H1 (cell line): Measurements from ENCODE around the gene GLB1L3. TPM values are rescaled to one million over a fixed set of nuclear protein-coding genes. Genes with fewer than 3 reads are reported as not detected.

Source experiments
- BRCA1 ChIP-seq: IDR thresholded peaks from 2 replicates; pipeline ENCODE4 v1.6.1; 2012; ENCODE audit warnings: low read depth, low read length, improper control_type of control experiment
- CHD7 ChIP-seq: fragments of 300-600 bp; sonication (generic); IDR thresholded peaks from 2 replicates; pipeline ENCODE4 v1.7.1; 2012; ENCODE audit warnings: low read length, moderate library complexity, mild to moderate bottlenecking, inconsistent platforms; ENCODE audit not compliant: insufficient replicate concordance
- E2F6 ChIP-seq: IDR thresholded peaks from 2 replicates; pipeline ENCODE4 v1.6.1; 2012; ENCODE audit warnings: inconsistent platforms
- MAX ChIP-seq: IDR thresholded peaks from 2 replicates; pipeline ENCODE4 v1.6.1; 2012; ENCODE audit warnings: inconsistent platforms
- polyA plus RNA-seq, 7 experiments: library from polyadenylated mRNA; depleted of rRNA in 3 of 7; stranded (reverse) in 5 of 7; unstranded in 2 of 7; fragments of >200 nt in 5 of 7; fragments of 200-250 nt in 2 of 7; gene quantifications; 1 replicate in 5 of 7; 2 replicates in 1 of 7; 4 replicates in 1 of 7; pipeline versions ENCODE4 v1.2.1 to v1.2.3, GENCODE V29; 2011 to 2013; ENCODE audit warnings: missing spikeins in 2 of 7, mixed read lengths in 2 of 7
- total RNA-seq: library from RNA; stranded (reverse); fragmentation: NEBNext Ultra II Directional; extraction: Animal tissue kit (Norgen Biotek cat#: 25700); gene quantifications from 2 replicates; pipeline ENCODE4 v1.2.1, GENCODE V29; 2021

The GLB1L3 gene
- total and polyA plus RNA-seq, 2 of the 8 experiments (the other 6 are each of a cell fraction or from before 2014, with no cell fraction given), result 14.9 to 33.2 TPM

- no peak for TF ChIP-seq MAX
- TF ChIP-seq CHD7, result no peak
- no peak for TF ChIP-seq E2F6
- no peak for TF ChIP-seq BRCA1
These were observed 13.6 kb downstream of the GLB1L3 start (continued) for GRCh38 chr11:134289789-134290188.
